SK-N-SH treated with all-trans-retinoic acid at 6 μM for 48 hours (cell line): ENCODE data around the gene TMEM134.

ENCODE experiments used
- ARNTL ChIP-seq: fragments of 450-650 bp; formaldehyde crosslinking; IDR thresholded peaks from 2 replicates; pipeline ENCODE4 v1.5.0; 2020; ENCODE audit warnings: low read depth, mild to moderate bottlenecking, moderate library complexity, borderline replicate concordance
- CSDC2 ChIP-seq: fragments of 250-450 bp; sonication (Bioruptor Pico); IDR thresholded peaks from 2 replicates; pipeline ENCODE4 v1.5.0; 2020; ENCODE audit warnings: mild to moderate bottlenecking, moderate library complexity
- GLIS3 ChIP-seq: fragments of 250-450 bp; sonication (Bioruptor Pico); IDR thresholded peaks from 2 replicates; pipeline ENCODE4 v1.5.0; 2020; ENCODE audit warnings: mild to moderate bottlenecking, moderate library complexity
- ISL1 ChIP-seq: fragments of 250-450 bp; sonication (Bioruptor Pico); IDR thresholded peaks from 2 replicates; pipeline ENCODE4 v2.1.2; 2022; ENCODE audit warnings: mild to moderate bottlenecking, moderate library complexity
- PPARA ChIP-seq: fragments of 250-450 bp; sonication (Bioruptor Pico); IDR thresholded peaks from 2 replicates; pipeline ENCODE4 v1.5.0; 2020; ENCODE audit warnings: mild to moderate bottlenecking, borderline replicate concordance
- SNAI2 ChIP-seq: fragments of 250-450 bp; sonication (Bioruptor Pico); IDR thresholded peaks from 2 replicates; pipeline ENCODE4 v1.5.0; 2020; ENCODE audit warnings: mild to moderate bottlenecking, moderate library complexity
- TCF4 ChIP-seq: fragments of 250-450 bp; sonication (Bioruptor Pico); IDR thresholded peaks from 2 replicates; pipeline ENCODE4 v1.8.0; 2021; ENCODE audit warnings: mild to moderate bottlenecking, moderate library complexity, borderline replicate concordance
- ZFP3 ChIP-seq: fragments of 250-450 bp; sonication (Bioruptor Pico); IDR thresholded peaks from 2 replicates; pipeline ENCODE4 v1.5.0; 2020; ENCODE audit warnings: mild to moderate bottlenecking, moderate library complexity
- ZNF565 ChIP-seq: fragments of 450-650 bp; formaldehyde crosslinking; conservative IDR thresholded peaks from 2 replicates; pipeline ENCODE4 v1.5.0; 2020; ENCODE audit warnings: low read depth, mild to moderate bottlenecking, moderate library complexity
- ZNF70 ChIP-seq: fragments of 450-650 bp; formaldehyde crosslinking; IDR thresholded peaks from 2 replicates; pipeline ENCODE4 v1.5.0; 2020; ENCODE audit warnings: mild to moderate bottlenecking, moderate library complexity
- ZNF8 ChIP-seq: fragments of 450-650 bp; formaldehyde crosslinking; IDR thresholded peaks from 2 replicates; pipeline ENCODE4 v1.5.0; 2020; ENCODE audit warnings: mild to moderate bottlenecking, moderate library complexity
- TF ChIP-seq, protein P1 (sequence below): fragments of 250-450 bp; sonication (Bioruptor Pico); IDR thresholded peaks from 2 replicates; pipeline ENCODE4 v1.5.1; 2020; ENCODE audit warnings: low read depth, mild to moderate bottlenecking, moderate library complexity
- TF ChIP-seq, protein P2 (sequence below): fragments of 250-450 bp; sonication (Bioruptor Pico); IDR thresholded peaks from 2 replicates; pipeline ENCODE4 v1.8.0; 2020; ENCODE audit warnings: mild to moderate bottlenecking, moderate library complexity, borderline replicate concordance
- TF ChIP-seq, protein P3 (sequence below): fragments of 250-450 bp; sonication (Bioruptor Pico); IDR thresholded peaks from 2 replicates; pipeline ENCODE4 v1.5.1; 2021; ENCODE audit warnings: mild to moderate bottlenecking, moderate library complexity

DNA sequence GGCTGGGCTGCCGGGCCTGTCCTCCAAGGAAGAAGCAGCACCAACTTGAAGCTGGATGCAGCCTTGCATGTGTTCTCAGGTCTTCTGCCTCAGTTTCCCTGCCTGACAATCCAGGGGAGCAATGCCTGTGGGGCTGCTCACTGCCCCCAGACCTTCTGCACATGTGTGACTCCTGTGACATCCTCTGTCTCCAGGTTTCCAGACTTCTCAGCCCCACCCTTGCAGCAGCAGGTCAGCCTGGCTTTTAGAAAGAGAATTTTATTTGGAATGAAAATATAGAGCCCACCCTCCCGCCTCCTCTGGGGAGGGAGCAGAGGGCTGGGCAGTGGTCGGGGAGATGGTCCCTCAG, 31.3 kb downstream of the TMEM134 start:
- TF ChIP-seq ZNF70 (CRISPR knock-in tag): no peak
- no peak for TF ChIP-seq TCF4
- TF ChIP-seq, protein P1, sequence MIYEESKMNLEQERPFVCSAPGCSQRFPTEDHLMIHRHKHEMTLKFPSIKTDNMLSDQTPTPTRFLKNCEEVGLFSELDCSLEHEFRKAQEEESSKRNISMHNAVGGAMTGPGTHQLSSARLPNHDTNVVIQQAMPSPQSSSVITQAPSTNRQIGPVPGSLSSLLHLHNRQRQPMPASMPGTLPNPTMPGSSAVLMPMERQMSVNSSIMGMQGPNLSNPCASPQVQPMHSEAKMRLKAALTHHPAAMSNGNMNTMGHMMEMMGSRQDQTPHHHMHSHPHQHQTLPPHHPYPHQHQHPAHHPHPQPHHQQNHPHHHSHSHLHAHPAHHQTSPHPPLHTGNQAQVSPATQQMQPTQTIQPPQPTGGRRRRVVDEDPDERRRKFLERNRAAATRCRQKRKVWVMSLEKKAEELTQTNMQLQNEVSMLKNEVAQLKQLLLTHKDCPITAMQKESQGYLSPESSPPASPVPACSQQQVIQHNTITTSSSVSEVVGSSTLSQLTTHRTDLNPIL (CRISPR knock-in tag): no peak
- TF ChIP-seq ZNF8 (CRISPR knock-in tag): no peak
- TF ChIP-seq, protein P2, sequence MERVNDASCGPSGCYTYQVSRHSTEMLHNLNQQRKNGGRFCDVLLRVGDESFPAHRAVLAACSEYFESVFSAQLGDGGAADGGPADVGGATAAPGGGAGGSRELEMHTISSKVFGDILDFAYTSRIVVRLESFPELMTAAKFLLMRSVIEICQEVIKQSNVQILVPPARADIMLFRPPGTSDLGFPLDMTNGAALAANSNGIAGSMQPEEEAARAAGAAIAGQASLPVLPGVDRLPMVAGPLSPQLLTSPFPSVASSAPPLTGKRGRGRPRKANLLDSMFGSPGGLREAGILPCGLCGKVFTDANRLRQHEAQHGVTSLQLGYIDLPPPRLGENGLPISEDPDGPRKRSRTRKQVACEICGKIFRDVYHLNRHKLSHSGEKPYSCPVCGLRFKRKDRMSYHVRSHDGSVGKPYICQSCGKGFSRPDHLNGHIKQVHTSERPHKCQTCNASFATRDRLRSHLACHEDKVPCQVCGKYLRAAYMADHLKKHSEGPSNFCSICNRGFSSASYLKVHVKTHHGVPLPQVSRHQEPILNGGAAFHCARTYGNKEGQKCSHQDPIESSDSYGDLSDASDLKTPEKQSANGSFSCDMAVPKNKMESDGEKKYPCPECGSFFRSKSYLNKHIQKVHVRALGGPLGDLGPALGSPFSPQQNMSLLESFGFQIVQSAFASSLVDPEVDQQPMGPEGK (CRISPR knock-in tag): no peak
- TF ChIP-seq, protein P3, sequence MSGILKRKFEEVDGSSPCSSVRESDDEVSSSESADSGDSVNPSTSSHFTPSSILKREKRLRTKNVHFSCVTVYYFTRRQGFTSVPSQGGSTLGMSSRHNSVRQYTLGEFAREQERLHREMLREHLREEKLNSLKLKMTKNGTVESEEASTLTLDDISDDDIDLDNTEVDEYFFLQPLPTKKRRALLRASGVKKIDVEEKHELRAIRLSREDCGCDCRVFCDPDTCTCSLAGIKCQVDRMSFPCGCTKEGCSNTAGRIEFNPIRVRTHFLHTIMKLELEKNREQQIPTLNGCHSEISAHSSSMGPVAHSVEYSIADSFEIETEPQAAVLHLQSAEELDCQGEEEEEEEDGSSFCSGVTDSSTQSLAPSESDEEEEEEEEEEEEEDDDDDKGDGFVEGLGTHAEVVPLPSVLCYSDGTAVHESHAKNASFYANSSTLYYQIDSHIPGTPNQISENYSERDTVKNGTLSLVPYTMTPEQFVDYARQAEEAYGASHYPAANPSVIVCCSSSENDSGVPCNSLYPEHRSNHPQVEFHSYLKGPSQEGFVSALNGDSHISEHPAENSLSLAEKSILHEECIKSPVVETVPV (CRISPR knock-in tag): no peak
- TF ChIP-seq ZNF565 (CRISPR knock-in tag): no peak
- no peak for TF ChIP-seq SNAI2 (CRISPR knock-in tag)
- TF ChIP-seq ARNTL: no peak
- TF ChIP-seq ZFP3 (CRISPR knock-in tag): no peak
- no peak for TF ChIP-seq GLIS3
- TF ChIP-seq ISL1 (CRISPR knock-in tag): no peak
- TF ChIP-seq CSDC2 (CRISPR knock-in tag): no peak
- no peak for TF ChIP-seq PPARA
